Aorta (tissue), 5 donors: ENCODE results near the gene TMED4. TPM values are rescaled to one million over a fixed set of nuclear protein-coding genes. Genes with fewer than 3 reads are reported as not detected.

Source experiments
- ATAC-seq: fragments of 200-7000 bp; cut with Tn5 transposase; one replicate; pipeline ENCODE4 v1.9.1; 2022; ENCODE audit warnings: moderate library complexity; ENCODE audit not compliant: low FRiP score
- DNase-seq, 2 donors: peaks; one replicate each; pipeline ENCODE4 v3.0.0-alpha.2; 2020
- H3K27ac ChIP-seq, 2 donors: one replicate each; pipeline ENCODE4 v1.5.1; 2013; ENCODE audit warnings: low read length in 2 of 2, mild to moderate bottlenecking in 2 of 2, moderate library complexity in 2 of 2, control low read depth in 1 of 2, inconsistent platforms in 1 of 2, low read depth in 1 of 2
- H3K27me3 ChIP-seq, 2 donors: one replicate each; pipeline ENCODE4 v1.6.1; 2013; ENCODE audit warnings: control low read depth in 1 of 2, low read length in 1 of 2, mild to moderate bottlenecking in 1 of 2, moderate library complexity in 1 of 2; ENCODE audit not compliant: insufficient read depth in 2 of 2, control insufficient read depth in 1 of 2
- H3K36me3 ChIP-seq, 2 donors: one replicate each; pipeline ENCODE4 v1.6.1; 2013; ENCODE audit warnings: control low read depth in 1 of 2, low read length in 1 of 2, mild to moderate bottlenecking in 1 of 2; ENCODE audit not compliant: insufficient read depth in 2 of 2, control insufficient read depth in 1 of 2
- H3K4me1 ChIP-seq, 2 donors: one replicate each; pipeline ENCODE4 v1.6.1; 2013; ENCODE audit warnings: low read length in 2 of 2, control low read depth in 1 of 2, mild to moderate bottlenecking in 1 of 2, moderate library complexity in 1 of 2; ENCODE audit not compliant: insufficient read depth in 2 of 2, control insufficient read depth in 1 of 2
- H3K4me3 ChIP-seq, 2 donors: one replicate each; pipeline ENCODE4 v1.5.1; 2013; ENCODE audit warnings: low read length in 2 of 2, control low read depth in 1 of 2, mild to moderate bottlenecking in 1 of 2
- H3K9me3 ChIP-seq: one replicate; pipeline ENCODE4 v1.6.1; 2013; ENCODE audit warnings: mild to moderate bottlenecking, low read length; ENCODE audit not compliant: control insufficient read depth
- WGBS, 2 donors: extraction: QIAGEN DNeasy Blood & Tissue Kit; methylation state at CpG; one replicate each; pipeline ENCODE4 v1.1.7; 2013; 5-methylcytosine and 5-hydroxymethylcytosine counted together
- intact Hi-C, 2 donors: fragments of 100-400 bp; cut with DNase I; formaldehyde crosslinking; loops; one replicate each; pipeline versions ENCODE4 v1.14.2 to v1.15.0; 2022
- polyA plus RNA-seq, 2 donors: library from polyadenylated mRNA; stranded (reverse); fragments of 200-250 nt; gene quantifications; one replicate each; pipeline ENCODE4 v1.2.3, GENCODE V29; 2013
- total RNA-seq, 2 donors: library from RNA; stranded (reverse); fragmentation: NEBNext Ultra II Directional; extraction: Animal tissue kit (Norgen Biotek cat#: 25700); gene quantifications; one replicate each; pipeline ENCODE4 v1.2.1, GENCODE V29; 2021
- donor health status: healthy with polysubstance abuse.
- donor health status: Bipolar disorder and iron deficiency.
- donor health status: DM: no; HTN: no; CAD: no.
- donor health status: DM: no; HTN: no; CAD: no.
- donor health status: DM: yes; HTN: yes; CAD: no.

Gene TMED4
- total and polyA plus RNA-seq, 4 donors = 47.2 to 77.0 (median 64.5) TPM

- H3K4me3 ChIP-seq = no peak overlapping the region
- no peaks in the 10 kb centered on the region for H3K9me3 ChIP-seq
- ATAC-seq = no peak
- DNase-seq = no peak
- H3K27me3 ChIP-seq = no peaks in the 10 kb centered on the region
- no peak overlapping the region for H3K27ac ChIP-seq
- 89 to 93% methylated on average over 5 of the region's 5 CpGs for WGBS, 2 donors
- peaks cover 0 to 2% of the 10 kb centered on the region in 2 donors for H3K36me3 ChIP-seq
- intact Hi-C loops = no loop called here
- no peaks in the 10 kb centered on the region for H3K4me1 ChIP-seq
These were observed 40.5 kb upstream of the TMED4 start for GRCh38 chr7:44622342-44623151.

GRCh38 chr7:44621750-44622103 lies 39.7 kb upstream of the TMED4 start:
- Histone ChIP-seq H3K4me3 (no peak overlapping the region), H3K4me1 (no peaks in the 10 kb centered on the region)

GRCh38 chr7:44621034-44621749 lies 39.2 kb upstream of the TMED4 start:
- WGBS, 2 donors = 89 to 91% methylated on average over 11 of the region's 11 CpGs
- no peak overlapping the region for H3K27ac ChIP-seq

More at GRCh38 chr7:44621750-44622103, 39.7 kb upstream of the TMED4 start:
- 93 to 94% methylated on average over 5 of the region's 5 CpGs for WGBS, 2 donors
- H3K36me3 ChIP-seq = peaks cover 0 to 2% of the 10 kb centered on the region in 2 donors
- no peak overlapping the region for H3K27ac ChIP-seq
- DNase-seq (no peak), ATAC-seq (no peak)
- H3K27me3 ChIP-seq = no peaks in the 10 kb centered on the region
- intact Hi-C loops = no loop called here
- no peaks in the 10 kb centered on the region for H3K9me3 ChIP-seq

GRCh38 chr7:44618753-44619152 lies 36.7 kb upstream of the TMED4 start:
- Histone ChIP-seq H3K27me3 (no peaks in the 10 kb centered on the region), H3K4me1 (no peaks in the 10 kb centered on the region), H3K27ac (no peak overlapping the region), H3K36me3 (no peaks in the 10 kb centered on the region), H3K9me3 (no peaks in the 10 kb centered on the region), H3K4me3 (no peak overlapping the region)
- intact Hi-C loops = no loop called here
- WGBS, 2 donors = 84 to 91% methylated on average over 3 of the region's 3 CpGs
- no peak for DNase-seq
- no peak for ATAC-seq

More at GRCh38 chr7:44621034-44621749, 39.2 kb upstream of the TMED4 start:
- no peaks in the 10 kb centered on the region for H3K9me3 ChIP-seq
- intact Hi-C loops = no loop called here
- peaks cover 0 to 2% of the 10 kb centered on the region in 2 donors for H3K36me3 ChIP-seq
- ATAC-seq (no peak), DNase-seq (no peak)
- no peaks in the 10 kb centered on the region for H3K27me3 ChIP-seq
- no peaks in the 10 kb centered on the region for H3K4me1 ChIP-seq
- no peak overlapping the region for H3K4me3 ChIP-seq

- H3K9me3 ChIP-seq = no peaks in the 10 kb centered on the region
- no peaks in the 10 kb centered on the region for H3K4me1 ChIP-seq
- ATAC-seq (no peak), DNase-seq (no peak)
- no peaks in the 10 kb centered on the region for H3K27me3 ChIP-seq
- no peaks in the 10 kb centered on the region for H3K36me3 ChIP-seq
- intact Hi-C loops = no loop called here
- no peak overlapping the region for H3K27ac ChIP-seq
- no peak overlapping the region for H3K4me3 ChIP-seq
- 92% methylated on average over 1 of the region's 1 CpG for WGBS, 2 donors
These were observed 36.0 kb upstream of the TMED4 start for GRCh38 chr7:44618045-44618444.

GRCh38 chr7:44617225-44617890 lies 35.3 kb upstream of the TMED4 start:
- no peak overlapping the region for H3K27ac ChIP-seq
- H3K4me1 ChIP-seq = no peaks in the 10 kb centered on the region
- intact Hi-C loops = no loop called here
- H3K9me3 ChIP-seq = no peaks in the 10 kb centered on the region
- no peak overlapping the region for H3K4me3 ChIP-seq
- WGBS, 2 donors = 72 to 87% methylated on average over 2 of the region's 2 CpGs
- no peak for ATAC-seq
- no peaks in the 10 kb centered on the region for H3K27me3 ChIP-seq
- no peak for DNase-seq
- no peaks in the 10 kb centered on the region for H3K36me3 ChIP-seq

GRCh38 chr7:44616545-44616944 lies 34.5 kb upstream of the TMED4 start:
- intact Hi-C loops = no loop called here
- no peaks in the 10 kb centered on the region for H3K9me3 ChIP-seq
- no peaks in the 10 kb centered on the region for H3K36me3 ChIP-seq
- 90 to 91% methylated on average over 12 of the region's 12 CpGs for WGBS, 2 donors
- no peaks in the 10 kb centered on the region for H3K4me1 ChIP-seq
- DNase-seq (no peak), ATAC-seq (no peak)
- no peaks in the 10 kb centered on the region for H3K27me3 ChIP-seq
- H3K27ac ChIP-seq = no peak overlapping the region
- no peak overlapping the region for H3K4me3 ChIP-seq

- no peaks in the 10 kb centered on the region for H3K4me1 ChIP-seq
- DNase-seq (no peak), ATAC-seq (no peak)
- 87 to 90% methylated on average over 5 of the region's 5 CpGs for WGBS, 2 donors
- H3K9me3 ChIP-seq = no peaks in the 10 kb centered on the region
- no peak overlapping the region for H3K27ac ChIP-seq
- H3K27me3 ChIP-seq = no peaks in the 10 kb centered on the region
- no peaks in the 10 kb centered on the region for H3K36me3 ChIP-seq
- intact Hi-C loops = no loop called here
- H3K4me3 ChIP-seq = no peak overlapping the region
These were observed 33.8 kb upstream of the TMED4 start for GRCh38 chr7:44615793-44616192.
